Coronary artery (tissue), 2 donors: ENCODE results near the gene OTOP2.

Experiments
- DNase-seq: peaks from one replicate; pipeline ENCODE4 v3.0.0-alpha.2; 2017; ENCODE audit warnings: low spot score
- H3K27ac ChIP-seq, 2 donors: fragments of 200-600 bp; sonication (generic); one replicate each; pipeline ENCODE4 v1.5.1; 2016 to 2019
- H3K4me3 ChIP-seq: fragments of 200-600 bp; sonication (generic); 2 replicates; pipeline ENCODE4 v1.5.1; 2016; ENCODE audit warnings: mild to moderate bottlenecking, moderate library complexity
- CTCF ChIP-seq: fragments of 200-600 bp; sonication (generic); IDR thresholded peaks from one replicate; pipeline ENCODE4 v1.5.1; 2019; ENCODE audit warnings: antibody characterized with exemption

Gene OTOP2, protein sequence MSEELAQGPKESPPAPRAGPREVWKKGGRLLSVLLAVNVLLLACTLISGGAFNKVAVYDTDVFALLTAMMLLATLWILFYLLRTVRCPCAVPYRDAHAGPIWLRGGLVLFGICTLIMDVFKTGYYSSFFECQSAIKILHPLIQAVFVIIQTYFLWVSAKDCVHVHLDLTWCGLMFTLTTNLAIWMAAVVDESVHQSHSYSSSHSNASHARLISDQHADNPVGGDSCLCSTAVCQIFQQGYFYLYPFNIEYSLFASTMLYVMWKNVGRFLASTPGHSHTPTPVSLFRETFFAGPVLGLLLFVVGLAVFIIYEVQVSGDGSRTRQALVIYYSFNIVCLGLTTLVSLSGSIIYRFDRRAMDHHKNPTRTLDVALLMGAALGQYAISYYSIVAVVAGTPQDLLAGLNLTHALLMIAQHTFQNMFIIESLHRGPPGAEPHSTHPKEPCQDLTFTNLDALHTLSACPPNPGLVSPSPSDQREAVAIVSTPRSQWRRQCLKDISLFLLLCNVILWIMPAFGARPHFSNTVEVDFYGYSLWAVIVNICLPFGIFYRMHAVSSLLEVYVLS

DNA sequence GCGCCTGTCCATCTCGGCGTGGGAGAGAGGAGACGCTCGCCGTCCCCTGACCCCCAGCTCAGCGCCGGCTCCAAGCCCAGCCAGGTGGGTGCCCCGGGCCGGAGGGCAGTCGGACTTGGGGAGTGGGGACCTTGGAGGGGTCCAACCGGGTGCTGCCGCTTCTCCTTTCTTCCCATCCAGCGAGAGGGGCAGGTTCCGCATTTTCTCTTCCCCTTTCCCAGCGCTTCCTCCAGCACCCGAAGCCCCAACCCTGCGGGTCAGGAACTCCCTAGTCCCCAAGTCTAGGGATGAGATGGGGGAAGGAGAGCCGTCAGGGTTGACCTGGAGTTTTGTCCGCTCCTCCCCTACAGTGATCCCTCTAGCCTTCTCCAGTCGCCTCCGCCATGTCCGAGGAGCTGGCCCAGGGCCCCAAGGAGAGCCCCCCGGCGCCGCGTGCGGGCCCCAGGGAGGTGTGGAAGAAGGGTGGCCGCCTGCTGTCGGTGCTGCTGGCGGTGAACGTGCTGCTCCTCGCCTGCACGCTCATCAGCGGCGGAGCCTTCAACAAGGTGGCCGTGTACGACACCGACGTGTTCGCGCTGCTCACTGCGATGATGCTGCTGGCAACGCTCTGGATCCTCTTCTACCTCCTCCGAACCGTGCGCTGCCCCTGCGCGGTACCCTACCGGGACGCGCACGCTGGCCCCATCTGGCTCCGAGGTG is at the start of gene OTOP2:
Gene OTOP2, plus strand, starts transcription at position 24 of the 699 bp plus-strand sequence. Its CDS starts 360 bp downstream, at position 384.
- DNase-seq = no peak
- Histone ChIP-seq H3K4me3 (peak within 1 kb of the TSS; percentile 62), H3K27ac (no peak within 1 kb of the TSS)
- TF ChIP-seq CTCF = no peak

DNA sequence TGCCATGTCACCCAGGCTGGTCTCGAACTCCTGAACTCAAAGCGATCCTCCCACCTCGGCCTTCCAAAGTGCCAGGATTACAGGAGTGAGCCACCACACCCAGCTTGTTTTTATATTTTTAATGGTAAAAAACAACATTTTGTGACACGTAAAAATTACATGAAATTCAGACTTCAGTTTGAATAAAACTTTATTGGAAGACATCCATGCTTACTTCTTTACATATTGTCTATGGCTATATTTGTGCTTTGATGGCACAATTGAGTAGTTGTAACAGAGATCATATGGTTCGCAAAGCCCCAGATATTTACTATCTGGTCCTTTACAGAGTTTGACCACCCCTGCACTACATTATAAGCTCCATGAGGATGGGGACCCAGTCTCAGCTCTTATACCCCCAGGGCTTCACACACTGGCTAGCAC is 49.4 kb upstream of the OTOP2 start:
- no peak overlapping the region for H3K27ac ChIP-seq
- no peak for DNase-seq
- no peak for TF ChIP-seq CTCF
- H3K4me3 ChIP-seq = no peak overlapping the region

- DNase-seq = no peak
- no peak overlapping the region for H3K4me3 ChIP-seq
- H3K27ac ChIP-seq = no peak overlapping the region
- no peak for TF ChIP-seq CTCF
These were observed 48.7 kb upstream of the OTOP2 start for GRCh38 chr17:74875155-74875976.

- no peak for TF ChIP-seq CTCF
- Histone ChIP-seq H3K27ac (no peak overlapping the region), H3K4me3 (no peak overlapping the region)
- DNase-seq = no peak
These were observed 48.0 kb upstream of the OTOP2 start for GRCh38 chr17:74875977-74876593.

GRCh38 chr17:74877592-74878548 is 46.2 kb upstream of the OTOP2 start:
- TF ChIP-seq CTCF = no peak
- H3K4me3 ChIP-seq = no peak overlapping the region
- no peak for DNase-seq
- H3K27ac ChIP-seq = no peak overlapping the region
